WTC11 (cell line): ENCODE results near the gene TRIM62. TPM values are rescaled to one million over a fixed set of nuclear protein-coding genes. Genes with fewer than 3 reads are reported as not detected.

ENCODE experiments used
- ATAC-seq: fragments of 200-7000 bp; cut with Tn5 transposase; 2 replicates; pipeline ENCODE4 v1.10.0; 2021; ENCODE audit warnings: mild to moderate bottlenecking, moderate library complexity
- CTCF ChIA-PET: fragments of 300-600 bp; sonication (Branson Sonifier 250); formaldehyde crosslinking; loops from one replicate; lab custom pipeline; 2021; ENCODE audit warnings: antibody characterized with exemption; lab: Charles Lee
- POLR2A ChIA-PET: fragments of 350-600 bp; sonication (Branson Sonifier 250); formaldehyde crosslinking; loops from one replicate; lab custom pipeline; 2021; ENCODE audit warnings: antibody characterized with exemption; lab: Charles Lee
- DNase-seq: peaks from one replicate; pipeline ENCODE4 v3.0.0; 2021; ENCODE audit warnings: low spot score
- H3K27ac Mint-ChIP-seq: 2 replicates; pipeline ENCODE4 v1.8.0; 2021; ENCODE audit warnings: mixed read lengths
- H3K27me3 Mint-ChIP-seq: 2 replicates; pipeline ENCODE4 v1.8.0; 2021; ENCODE audit warnings: low read depth, mild to moderate bottlenecking, moderate library complexity, mixed read lengths
- H3K36me3 Mint-ChIP-seq: 2 replicates; pipeline ENCODE4 v1.8.0; 2021; ENCODE audit warnings: mixed read lengths
- H3K4me1 Mint-ChIP-seq: 2 replicates; pipeline ENCODE4 v1.8.0; 2022; ENCODE audit warnings: mixed read lengths
- H3K4me3 Mint-ChIP-seq: 2 replicates; pipeline ENCODE4 v1.8.0; 2021; ENCODE audit warnings: mild to moderate bottlenecking, moderate library complexity, mixed read lengths
- H3K9me3 Mint-ChIP-seq: 2 replicates; pipeline ENCODE4 v1.8.0; 2021; ENCODE audit warnings: mixed read lengths
- ATF1 ChIP-seq: sonication (generic); formaldehyde crosslinking; IDR thresholded peaks from 2 replicates; pipeline ENCODE4 v1.8.1; 2023; ENCODE audit warnings: mild to moderate bottlenecking, moderate library complexity, missing genetic modification reagents
- ESRRA ChIP-seq: sonication (generic); formaldehyde crosslinking; IDR thresholded peaks from 2 replicates; pipeline ENCODE4 v1.8.1; 2022; ENCODE audit warnings: mild to moderate bottlenecking, missing genetic modification reagents, borderline replicate concordance
- FOXJ3 ChIP-seq: sonication (generic); formaldehyde crosslinking; IDR thresholded peaks from 2 replicates; pipeline ENCODE4 v1.9.0; 2021; ENCODE audit warnings: missing genetic modification reagents, mild to moderate bottlenecking, borderline replicate concordance
- GRHL2 ChIP-seq: fragments of 250-450 bp; sonication (Bioruptor Pico); IDR thresholded peaks from 2 replicates; pipeline ENCODE4 v1.8.0; 2022; ENCODE audit warnings: mild to moderate bottlenecking, moderate library complexity; ENCODE audit not compliant: insufficient replicate concordance, severe bottlenecking
- HMGA2 ChIP-seq: fragments of 250-450 bp; sonication (Bioruptor Pico); IDR thresholded peaks from 2 replicates; pipeline ENCODE4 v1.4.0; 2021; ENCODE audit warnings: mild to moderate bottlenecking, moderate library complexity
- KAT7 ChIP-seq: sonication (generic); formaldehyde crosslinking; IDR thresholded peaks from 2 replicates; pipeline ENCODE4 v1.8.1; 2023; ENCODE audit warnings: missing genetic modification reagents, mild to moderate bottlenecking, borderline replicate concordance
- MXD4 ChIP-seq: fragments of 250-450 bp; sonication (Bioruptor Pico); IDR thresholded peaks from 2 replicates; pipeline ENCODE4 v1.8.0; 2021; ENCODE audit warnings: mild to moderate bottlenecking, moderate library complexity, borderline replicate concordance
- NFATC4 ChIP-seq: fragments of 250-450 bp; sonication (Bioruptor Pico); IDR thresholded peaks from 2 replicates; pipeline ENCODE4 v1.9.0; 2021; ENCODE audit warnings: mild to moderate bottlenecking
- NFYB ChIP-seq: sonication (generic); formaldehyde crosslinking; conservative IDR thresholded peaks from 2 replicates; pipeline ENCODE4 v1.8.0; 2022; ENCODE audit warnings: low read depth, missing genetic modification reagents
- NR2C2 ChIP-seq: sonication (generic); formaldehyde crosslinking; IDR thresholded peaks from 2 replicates; pipeline ENCODE4 v1.8.0; 2022; ENCODE audit warnings: mild to moderate bottlenecking, missing genetic modification reagents
- RORB ChIP-seq: fragments of 250-450 bp; sonication (Bioruptor Pico); IDR thresholded peaks from 2 replicates; pipeline ENCODE4 v1.9.0; 2021; ENCODE audit warnings: mild to moderate bottlenecking
- ZBTB21 ChIP-seq: sonication (generic); formaldehyde crosslinking; IDR thresholded peaks from 2 replicates; pipeline ENCODE4 v1.8.1; 2023; ENCODE audit warnings: mild to moderate bottlenecking, missing genetic modification reagents, borderline replicate concordance
- ZNF138 ChIP-seq: sonication (generic); formaldehyde crosslinking; conservative IDR thresholded peaks from 2 replicates; pipeline ENCODE4 v1.8.1; 2022; ENCODE audit warnings: mild to moderate bottlenecking, moderate library complexity, missing genetic modification reagents
- ZNF219 ChIP-seq: sonication (generic); formaldehyde crosslinking; IDR thresholded peaks from 2 replicates; pipeline ENCODE4 v1.8.0; 2023; ENCODE audit warnings: missing genetic modification reagents, mild to moderate bottlenecking, borderline replicate concordance
- ZNF423 ChIP-seq: fragments of 250-450 bp; sonication (Bioruptor Pico); IDR thresholded peaks from 2 replicates; pipeline ENCODE4 v2.1.2; 2022; ENCODE audit warnings: mild to moderate bottlenecking, moderate library complexity
- ZNF671 ChIP-seq: fragments of 250-450 bp; sonication (Bioruptor Pico); IDR thresholded peaks from 2 replicates; pipeline ENCODE4 v1.8.0; 2021; ENCODE audit warnings: mild to moderate bottlenecking
- total RNA-seq: library from RNA; stranded (reverse); gene quantifications from 3 replicates; pipeline ENCODE4 v1.2.3, GENCODE V29; 2021
- TF ChIP-seq, protein P1 (sequence below): fragments of 250-450 bp; sonication (Bioruptor Pico); IDR thresholded peaks from 2 replicates; pipeline ENCODE4 v1.9.0; 2021; ENCODE audit warnings: mild to moderate bottlenecking
- TF ChIP-seq, protein P2 (sequence below): fragments of 250-450 bp; sonication (Bioruptor Pico); IDR thresholded peaks from 2 replicates; pipeline ENCODE4 v1.9.0; 2021; ENCODE audit warnings: mild to moderate bottlenecking
- TF ChIP-seq, protein P3 (sequence below): sonication (generic); formaldehyde crosslinking; IDR thresholded peaks from 2 replicates; pipeline ENCODE4 v1.8.0; 2022; ENCODE audit warnings: mild to moderate bottlenecking, missing genetic modification reagents
- TF ChIP-seq, protein P4 (sequence below): sonication (generic); formaldehyde crosslinking; IDR thresholded peaks from 2 replicates; pipeline ENCODE4 v1.8.0; 2022; ENCODE audit warnings: mild to moderate bottlenecking, missing genetic modification reagents

The TRIM62 gene
- total RNA-seq, 1 experiment from 2014 or later: 13.6 TPM

DNA sequence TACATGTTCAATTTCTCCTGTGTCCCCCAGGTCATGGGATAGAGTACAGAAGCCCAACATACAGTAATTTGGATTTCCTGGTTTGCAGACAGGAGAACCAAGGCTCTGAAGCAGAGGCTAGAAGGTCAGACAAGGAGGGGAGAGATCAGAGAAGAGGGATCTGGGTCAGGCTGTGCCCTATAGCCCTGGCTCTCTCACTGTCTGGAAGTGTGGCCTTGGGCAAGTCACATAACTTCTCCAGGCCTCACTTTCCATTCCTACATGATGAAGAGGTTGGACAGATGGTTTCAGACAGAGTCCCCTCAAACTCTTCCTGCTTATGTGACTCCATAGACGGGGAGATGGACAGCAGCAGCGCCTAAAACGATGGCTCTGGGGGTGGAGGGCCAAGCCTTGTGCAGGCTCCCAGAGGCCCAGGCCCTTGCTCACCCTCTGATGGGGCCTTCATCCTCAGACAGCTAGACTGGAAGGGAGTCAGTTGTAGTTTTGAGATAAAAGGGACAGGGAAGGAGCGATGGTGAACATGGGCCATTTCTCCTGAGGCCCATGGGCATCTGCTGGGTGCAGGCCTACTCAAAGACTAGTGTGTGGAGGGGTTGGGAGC lies 2.9 kb downstream of the TRIM62 start (continued):
- TF ChIP-seq, protein P1, sequence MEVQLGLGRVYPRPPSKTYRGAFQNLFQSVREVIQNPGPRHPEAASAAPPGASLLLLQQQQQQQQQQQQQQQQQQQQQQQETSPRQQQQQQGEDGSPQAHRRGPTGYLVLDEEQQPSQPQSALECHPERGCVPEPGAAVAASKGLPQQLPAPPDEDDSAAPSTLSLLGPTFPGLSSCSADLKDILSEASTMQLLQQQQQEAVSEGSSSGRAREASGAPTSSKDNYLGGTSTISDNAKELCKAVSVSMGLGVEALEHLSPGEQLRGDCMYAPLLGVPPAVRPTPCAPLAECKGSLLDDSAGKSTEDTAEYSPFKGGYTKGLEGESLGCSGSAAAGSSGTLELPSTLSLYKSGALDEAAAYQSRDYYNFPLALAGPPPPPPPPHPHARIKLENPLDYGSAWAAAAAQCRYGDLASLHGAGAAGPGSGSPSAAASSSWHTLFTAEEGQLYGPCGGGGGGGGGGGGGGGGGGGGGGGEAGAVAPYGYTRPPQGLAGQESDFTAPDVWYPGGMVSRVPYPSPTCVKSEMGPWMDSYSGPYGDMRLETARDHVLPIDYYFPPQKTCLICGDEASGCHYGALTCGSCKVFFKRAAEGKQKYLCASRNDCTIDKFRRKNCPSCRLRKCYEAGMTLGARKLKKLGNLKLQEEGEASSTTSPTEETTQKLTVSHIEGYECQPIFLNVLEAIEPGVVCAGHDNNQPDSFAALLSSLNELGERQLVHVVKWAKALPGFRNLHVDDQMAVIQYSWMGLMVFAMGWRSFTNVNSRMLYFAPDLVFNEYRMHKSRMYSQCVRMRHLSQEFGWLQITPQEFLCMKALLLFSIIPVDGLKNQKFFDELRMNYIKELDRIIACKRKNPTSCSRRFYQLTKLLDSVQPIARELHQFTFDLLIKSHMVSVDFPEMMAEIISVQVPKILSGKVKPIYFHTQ: no peak
- no peak for TF ChIP-seq NFATC4 (CRISPR knock-in tag)
- TF ChIP-seq, protein P2, sequence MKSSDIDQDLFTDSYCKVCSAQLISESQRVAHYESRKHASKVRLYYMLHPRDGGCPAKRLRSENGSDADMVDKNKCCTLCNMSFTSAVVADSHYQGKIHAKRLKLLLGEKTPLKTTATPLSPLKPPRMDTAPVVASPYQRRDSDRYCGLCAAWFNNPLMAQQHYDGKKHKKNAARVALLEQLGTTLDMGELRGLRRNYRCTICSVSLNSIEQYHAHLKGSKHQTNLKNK: no peak

DNA sequence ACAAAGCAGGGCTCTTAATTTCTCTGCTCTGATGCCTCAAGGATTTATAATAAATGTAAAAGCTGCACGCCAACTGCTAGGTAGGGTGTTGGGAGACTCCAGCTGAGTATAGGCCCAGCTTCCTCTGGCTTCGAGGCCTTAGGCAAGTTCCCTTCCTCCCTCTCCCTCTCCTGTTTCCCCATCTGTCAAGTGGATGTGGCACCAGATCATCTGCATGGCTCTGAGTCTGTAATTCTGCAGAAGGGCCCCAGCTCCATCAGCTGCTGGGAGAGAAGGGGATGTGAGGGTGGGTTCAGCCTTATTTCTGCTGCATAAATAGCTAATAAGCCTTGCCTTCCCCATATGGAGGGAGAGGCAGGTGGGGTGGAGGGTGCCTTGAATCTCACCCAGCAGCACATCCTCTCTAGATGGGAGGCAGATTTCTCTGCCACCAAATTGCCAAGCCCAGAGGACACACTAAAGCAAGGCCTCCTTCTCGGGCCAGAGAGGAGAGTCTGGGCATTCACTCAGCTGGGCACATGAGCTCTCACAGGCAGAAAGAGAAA lies 3.8 kb downstream of the TRIM62 start:
- Mint-ChIP-seq H3K9me3 (no peaks in the 10 kb centered on the region), H3K27ac (no peak overlapping the region), H3K27me3 (no peaks in the 10 kb centered on the region; the same call in 1 of the 2 replicates), H3K36me3 (no peaks in the 10 kb centered on the region), H3K4me1 (peaks cover 23% of the 10 kb centered on the region), H3K4me3 (no peak overlapping the region)
- ChIA-PET POLR2A (no interaction called here), CTCF (no interaction called here)
- TF ChIP-seq RORB (CRISPR knock-in tag) (no peak), ZNF671 (CRISPR knock-in tag) (no peak), ZBTB21 (CRISPR knock-in tag) (no peak), MXD4 (CRISPR knock-in tag) (no peak), HMGA2 (CRISPR knock-in tag) (no peak), FOXJ3 (no peak)
- DNase-seq: no peak
- no peak for ATAC-seq

DNA sequence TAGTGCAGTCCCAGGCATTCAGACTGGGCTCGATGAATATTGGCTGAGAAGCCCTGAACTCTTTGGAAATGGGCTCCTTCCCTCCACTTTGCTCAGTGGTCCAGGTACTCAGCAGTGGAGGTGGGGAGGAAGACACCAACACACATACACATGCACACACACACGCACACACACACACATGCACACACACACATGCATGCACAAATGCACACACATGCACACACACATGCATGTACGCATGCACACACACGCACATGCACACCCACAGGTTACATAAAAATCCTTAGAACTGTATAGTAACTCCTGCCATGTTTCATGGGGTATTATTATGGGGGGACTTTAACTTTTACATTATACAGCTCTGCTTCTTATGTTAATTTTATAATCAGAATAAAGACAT lies 5.0 kb downstream of the TRIM62 start:
- Mint-ChIP-seq H3K4me3 (no peak overlapping the region), H3K27ac (no peak overlapping the region), H3K27me3 (no peaks in the 10 kb centered on the region), H3K9me3 (no peaks in the 10 kb centered on the region), H3K36me3 (no peaks in the 10 kb centered on the region), H3K4me1 (peaks cover 24% of the 10 kb centered on the region)
- ChIA-PET CTCF (no interaction called here), POLR2A (no interaction called here)
- ATAC-seq (no peak), DNase-seq (no peak)
- TF ChIP-seq ZNF138 (CRISPR knock-in tag): no peak
- TF ChIP-seq NFYB (CRISPR knock-in tag): no peak
- no peak for TF ChIP-seq KAT7
- TF ChIP-seq ATF1: no peak
- TF ChIP-seq, protein P3, sequence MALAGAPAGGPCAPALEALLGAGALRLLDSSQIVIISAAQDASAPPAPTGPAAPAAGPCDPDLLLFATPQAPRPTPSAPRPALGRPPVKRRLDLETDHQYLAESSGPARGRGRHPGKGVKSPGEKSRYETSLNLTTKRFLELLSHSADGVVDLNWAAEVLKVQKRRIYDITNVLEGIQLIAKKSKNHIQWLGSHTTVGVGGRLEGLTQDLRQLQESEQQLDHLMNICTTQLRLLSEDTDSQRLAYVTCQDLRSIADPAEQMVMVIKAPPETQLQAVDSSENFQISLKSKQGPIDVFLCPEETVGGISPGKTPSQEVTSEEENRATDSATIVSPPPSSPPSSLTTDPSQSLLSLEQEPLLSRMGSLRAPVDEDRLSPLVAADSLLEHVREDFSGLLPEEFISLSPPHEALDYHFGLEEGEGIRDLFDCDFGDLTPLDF (CRISPR knock-in tag): no peak
- no peak for TF ChIP-seq GRHL2
- no peak for TF ChIP-seq NR2C2 (CRISPR knock-in tag)
- no peak for TF ChIP-seq ZNF219 (CRISPR knock-in tag)

DNA sequence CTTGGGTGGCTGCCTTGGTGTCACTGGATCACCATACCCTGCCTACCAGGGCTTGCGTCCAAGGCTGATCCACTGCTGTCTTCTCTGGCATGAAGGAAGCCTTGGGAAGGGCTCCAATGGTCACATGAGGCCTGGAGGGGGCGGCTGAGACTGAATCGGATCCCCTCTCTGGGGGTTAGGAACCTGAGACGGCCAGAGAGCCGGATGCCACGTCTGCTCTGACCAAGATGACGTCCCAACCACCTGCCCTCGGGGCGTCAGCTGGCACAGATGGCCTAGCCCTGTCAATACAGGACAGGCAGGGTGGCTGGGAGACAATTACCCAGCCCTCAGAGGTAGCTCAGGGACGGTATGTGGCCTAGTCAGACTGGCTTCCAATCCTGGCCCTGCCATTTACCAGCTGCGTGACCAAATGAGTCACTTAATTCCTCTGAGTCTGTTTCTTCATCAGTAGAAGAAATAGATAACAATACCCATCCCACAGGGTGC lies 5.4 kb downstream of the TRIM62 start:
- no peak for ATAC-seq
- ChIA-PET CTCF (no interaction called here), POLR2A (no interaction called here)
- no peaks in the 10 kb centered on the region for H3K9me3 Mint-ChIP-seq
- peaks cover 25% of the 10 kb centered on the region for H3K4me1 Mint-ChIP-seq
- no peak for DNase-seq
- H3K4me3 Mint-ChIP-seq: no peak overlapping the region
- H3K27me3 Mint-ChIP-seq: no peaks in the 10 kb centered on the region
- H3K27ac Mint-ChIP-seq: no peak overlapping the region
- TF ChIP-seq ESRRA (CRISPR knock-in tag) (no peak), ZNF423 (CRISPR knock-in tag) (no peak)
- TF ChIP-seq, protein P4, sequence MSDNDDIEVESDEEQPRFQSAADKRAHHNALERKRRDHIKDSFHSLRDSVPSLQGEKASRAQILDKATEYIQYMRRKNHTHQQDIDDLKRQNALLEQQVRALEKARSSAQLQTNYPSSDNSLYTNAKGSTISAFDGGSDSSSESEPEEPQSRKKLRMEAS (CRISPR knock-in tag): no peak
- TF ChIP-seq, protein P3 (CRISPR knock-in tag): no peak
- no peaks in the 10 kb centered on the region for H3K36me3 Mint-ChIP-seq
